ENCODE results near the gene NCBP3. TPM values are rescaled to one million over a fixed set of nuclear protein-coding genes. Genes with fewer than 3 reads are reported as not detected.
"Not testable (repeated sequence)": the region's sequence is repeated elsewhere in the genome, so short reads cannot be mapped to it uniquely, and the experiment has no call there.

The NCBP3 gene
- total RNA-seq, 2 experiments from 2014 or later, result 24.5 to 45.7 TPM

GRCh38 chr17:3857261-3858105, 11.4 kb upstream of the NCBP3 start:
- no peak overlapping the region for H3K4me3 ChIP-seq (ENCODE audit: low read depth, low read length, poor library complexity, severe bottlenecking)
- H3K4me1 ChIP-seq (ENCODE audit: insufficient read depth, low read length, poor library complexity, severe bottlenecking), result no peaks in the 10 kb centered on the region
- no peaks in the 10 kb centered on the region for H4K20me1 ChIP-seq (ENCODE audit: insufficient read depth, low read length)
- TF ChIP-seq EZH2phosphoT487 (IDR thresholded peaks at IDR 0.05; ENCODE audit: borderline replicate concordance, low read depth, low read length) (no peak), CTCF (conservative IDR thresholded peaks at IDR 0.05; ENCODE audit: low read length) (no peak)
- H3K9me2 ChIP-seq (ENCODE audit: insufficient read depth, low read length), result no peaks in the 10 kb centered on the region
- ChIA-PET POLR2A (interaction anchor here (0.7 to 1.8 kb wide), 5 partner anchors 11 to 217 kb away, joined by 3 to 5 read pairs (median 4); partner anchors contain the start of gene NCBP3), CTCF (ENCODE audit: unreplicated experiment) (interaction anchor here (0.5 to 2.2 kb wide), 2 partner anchors 11 to 135 kb away, joined by 6 to 8 read pairs; partner anchors contain the start of gene NCBP3)
- no peaks in the 10 kb centered on the region for H3K9me3 ChIP-seq (ENCODE audit: low read length)
- intact Hi-C loops (cut with micrococcal nuclease; ENCODE audit: unreplicated experiment), result no loop called here
- DNase-seq (ENCODE audit: low spot score), result no peak
- H3K79me2 ChIP-seq (ENCODE audit: insufficient read depth, low read depth, low read length), result no peaks in the 10 kb centered on the region
- H2AFZ ChIP-seq (ENCODE audit: low read length), result no peak overlapping the region
- H3K27ac ChIP-seq (ENCODE audit: low read depth, low read length, poor library complexity, severe bottlenecking), result no peak overlapping the region
- H3K36me3 ChIP-seq (ENCODE audit: insufficient read depth, low read length), result no peaks in the 10 kb centered on the region
- no peak overlapping the region for H3K4me2 ChIP-seq (ENCODE audit: low read length)
- no TSS peak for BruUV-seq (replicated peaks)

GRCh38 chr17:3854204-3854603, 8.2 kb upstream of the NCBP3 start:
- H3K4me2 ChIP-seq (ENCODE audit: low read length); H3K79me2 ChIP-seq (ENCODE audit: insufficient read depth, low read depth, low read length); H3K9me2 ChIP-seq (ENCODE audit: insufficient read depth, low read length); H3K9me3 ChIP-seq (ENCODE audit: low read length); H4K20me1 ChIP-seq (ENCODE audit: insufficient read depth, low read length); BruUV-seq (replicated peaks); DNase-seq (ENCODE audit: low spot score); H3K4me3 ChIP-seq (ENCODE audit: low read depth, low read length, poor library complexity, severe bottlenecking); POLR2A ChIA-PET; H3K36me3 ChIP-seq (ENCODE audit: insufficient read depth, low read length); H3K27ac ChIP-seq (ENCODE audit: low read depth, low read length, poor library complexity, severe bottlenecking); H2AFZ ChIP-seq (ENCODE audit: low read length); H3K4me1 ChIP-seq (ENCODE audit: insufficient read depth, low read length, poor library complexity, severe bottlenecking); intact Hi-C loops (cut with micrococcal nuclease; ENCODE audit: unreplicated experiment): not testable (repeated sequence)
- CTCF ChIA-PET (ENCODE audit: unreplicated experiment), result interaction anchor here (0.6 kb wide), 1 partner anchor 220 kb away, joined by 3 read pairs; no protein-coding TSS in a partner anchor

GRCh38 chr17:3852561-3852960, 6.5 kb upstream of the NCBP3 start:
- DNase-seq (ENCODE audit: low spot score), result no peak
- intact Hi-C loops (cut with micrococcal nuclease; ENCODE audit: unreplicated experiment), result no loop called here
- Histone ChIP-seq H3K79me2 (ENCODE audit: insufficient read depth, low read depth, low read length) (no peaks in the 10 kb centered on the region), H3K9me2 (ENCODE audit: insufficient read depth, low read length) (no peaks in the 10 kb centered on the region), H2AFZ (ENCODE audit: low read length) (no peak overlapping the region), H3K27ac (ENCODE audit: low read depth, low read length, poor library complexity, severe bottlenecking) (no peak overlapping the region), H3K4me1 (ENCODE audit: insufficient read depth, low read length, poor library complexity, severe bottlenecking) (no peaks in the 10 kb centered on the region), H3K4me2 (ENCODE audit: low read length) (no peak overlapping the region), H3K4me3 (ENCODE audit: low read depth, low read length, poor library complexity, severe bottlenecking) (no peak overlapping the region), H4K20me1 (ENCODE audit: insufficient read depth, low read length) (no peaks in the 10 kb centered on the region), H3K36me3 (ENCODE audit: insufficient read depth, low read length) (no peaks in the 10 kb centered on the region), H3K9me3 (ENCODE audit: low read length) (no peaks in the 10 kb centered on the region)
- TF ChIP-seq EZH2phosphoT487 (IDR thresholded peaks at IDR 0.05; ENCODE audit: borderline replicate concordance, low read depth, low read length), result no peak
- TF ChIP-seq CTCF (conservative IDR thresholded peaks at IDR 0.05; ENCODE audit: low read length), result no peak
- ChIA-PET POLR2A (no interaction called here), CTCF (ENCODE audit: unreplicated experiment) (no interaction called here)
- BruUV-seq (replicated peaks), result no TSS peak
